ENCODE measurements around the gene B9D1. TPM values are rescaled to one million over a fixed set of nuclear protein-coding genes. Genes with fewer than 3 reads are reported as not detected.

B9D1 gene
- total RNA-seq, 1 donor from 2014 or later = 12.4 TPM

- no peaks in the 10 kb centered on the region for H3K27me3 ChIP-seq (ENCODE audit: control insufficient read depth, insufficient read depth, low read length)
- no peak for TF ChIP-seq CTCF (IDR thresholded peaks at IDR 0.05; ENCODE audit: insufficient read depth, low read length, severe bottlenecking)
- no peak overlapping the region for H3K4me3 ChIP-seq (ENCODE audit: low read depth, low read length)
- FAIRE-seq = no peak
- no peaks in the 10 kb centered on the region for H3K36me3 ChIP-seq (ENCODE audit: control insufficient read depth, insufficient read depth, low read length)
- no peak for DNase-seq (ENCODE audit: low read depth)
Measured at GRCh38 chr17:19409066-19409465, 46.5 kb upstream of the B9D1 start.

- Histone ChIP-seq H3K27me3 (ENCODE audit: control insufficient read depth, insufficient read depth, low read length) (no peaks in the 10 kb centered on the region), H3K4me3 (ENCODE audit: low read depth, low read length) (no peak overlapping the region), H3K36me3 (ENCODE audit: control insufficient read depth, insufficient read depth, low read length) (no peaks in the 10 kb centered on the region)
- DNase-seq (ENCODE audit: low read depth) (no peak), FAIRE-seq (no peak)
- no peak for TF ChIP-seq CTCF (IDR thresholded peaks at IDR 0.05; ENCODE audit: insufficient read depth, low read length, severe bottlenecking)
Measured at GRCh38 chr17:19408346-19408710, 45.8 kb upstream of the B9D1 start.

DNA sequence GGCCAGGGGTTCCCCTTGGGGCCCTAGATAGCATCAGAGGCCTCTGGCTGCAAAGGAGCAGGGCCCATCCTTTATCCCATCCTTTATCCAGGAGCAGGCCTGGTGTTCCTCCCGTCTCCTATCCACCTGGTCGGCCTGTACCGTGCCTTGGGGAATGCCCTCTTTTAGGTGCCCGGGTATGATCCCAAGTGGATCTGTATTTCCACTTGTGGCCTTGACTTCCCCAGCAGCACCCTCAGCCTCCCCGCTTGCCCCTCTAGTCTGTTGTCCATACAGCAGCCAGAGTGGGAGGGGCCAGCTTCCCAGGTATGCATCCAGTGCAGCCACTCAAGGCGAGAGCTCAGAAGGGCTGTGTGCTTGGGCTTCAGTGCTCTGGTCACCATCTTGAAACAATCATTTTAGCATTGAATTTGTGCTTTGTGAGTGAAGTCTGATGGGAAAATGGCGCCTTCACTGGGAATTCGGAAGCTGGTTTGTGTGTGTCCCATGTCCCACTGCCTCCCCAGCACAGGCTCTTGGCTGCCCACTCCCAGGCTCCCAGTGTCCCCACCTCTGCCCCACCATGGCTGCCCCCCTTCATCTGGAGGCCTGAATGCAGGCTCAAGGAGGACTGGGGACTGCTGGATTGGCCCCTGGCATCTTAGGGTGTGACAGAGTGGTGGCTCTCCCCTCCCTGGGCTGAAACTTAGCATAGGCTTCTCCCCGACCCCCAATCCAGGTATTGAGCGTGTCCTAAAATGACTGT is 45.2 kb upstream of the B9D1 start:
- Histone ChIP-seq H3K4me3 (ENCODE audit: low read depth, low read length) (no peak overlapping the region), H3K27me3 (ENCODE audit: control insufficient read depth, insufficient read depth, low read length) (no peaks in the 10 kb centered on the region), H3K36me3 (ENCODE audit: control insufficient read depth, insufficient read depth, low read length) (no peaks in the 10 kb centered on the region)
- DNase-seq (ENCODE audit: low read depth) (no peak), FAIRE-seq (peak; percentile 18)
- no peak for TF ChIP-seq CTCF (IDR thresholded peaks at IDR 0.05; ENCODE audit: insufficient read depth, low read length, severe bottlenecking)

- H3K27me3 ChIP-seq (ENCODE audit: control insufficient read depth, insufficient read depth, low read length) = no peaks in the 10 kb centered on the region
- DNase-seq (ENCODE audit: low read depth) = no peak
- no peaks in the 10 kb centered on the region for H3K36me3 ChIP-seq (ENCODE audit: control insufficient read depth, insufficient read depth, low read length)
- FAIRE-seq = no peak
- no peak overlapping the region for H3K4me3 ChIP-seq (ENCODE audit: low read depth, low read length)
- no peak for TF ChIP-seq CTCF (IDR thresholded peaks at IDR 0.05; ENCODE audit: insufficient read depth, low read length, severe bottlenecking)
Measured at GRCh38 chr17:19405114-19405513, 42.6 kb upstream of the B9D1 start.

DNA sequence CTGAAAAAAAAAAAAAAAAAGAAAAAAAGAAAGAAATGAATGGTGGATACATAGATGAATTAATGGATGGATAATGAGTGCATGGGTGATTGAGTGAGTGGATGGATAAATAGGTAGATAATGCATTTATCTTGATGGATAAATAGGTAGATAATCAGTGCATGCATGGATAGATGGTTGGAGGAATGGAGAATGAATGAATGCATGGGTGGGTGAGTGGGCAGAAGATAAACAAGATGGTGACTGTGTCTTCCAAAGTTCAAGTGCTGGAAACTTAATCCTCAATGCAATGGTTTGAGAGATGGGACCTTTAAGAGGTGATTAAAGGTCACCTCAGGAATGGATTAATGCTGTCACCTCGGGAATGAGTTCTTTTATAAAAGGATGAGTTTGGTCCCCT is 41.7 kb upstream of the B9D1 start:
- no peak overlapping the region for H3K4me3 ChIP-seq (ENCODE audit: low read depth, low read length)
- H3K36me3 ChIP-seq (ENCODE audit: control insufficient read depth, insufficient read depth, low read length) = no peaks in the 10 kb centered on the region
- DNase-seq (ENCODE audit: low read depth) (no peak), FAIRE-seq (no peak)
- no peaks in the 10 kb centered on the region for H3K27me3 ChIP-seq (ENCODE audit: control insufficient read depth, insufficient read depth, low read length)
- no peak for TF ChIP-seq CTCF (IDR thresholded peaks at IDR 0.05; ENCODE audit: insufficient read depth, low read length, severe bottlenecking)

- H3K36me3 ChIP-seq (ENCODE audit: control insufficient read depth, insufficient read depth, low read length) = no peaks in the 10 kb centered on the region
- no peak for FAIRE-seq
- H3K27me3 ChIP-seq (ENCODE audit: control insufficient read depth, insufficient read depth, low read length) = no peaks in the 10 kb centered on the region
- TF ChIP-seq CTCF (IDR thresholded peaks at IDR 0.05; ENCODE audit: insufficient read depth, low read length, severe bottlenecking) = no peak
- H3K4me3 ChIP-seq (ENCODE audit: low read depth, low read length) = no peak overlapping the region
- DNase-seq (ENCODE audit: low read depth) = no peak
Measured at GRCh38 chr17:19403021-19403420, 40.5 kb upstream of the B9D1 start.

Data from bronchial epithelial cell (primary cell).